Nephron progenitor cell (in vitro differentiated cells): ENCODE data around the gene C17orf100.

Experiments
- DNase-seq: peaks from one replicate; pipeline ENCODE4 v3.0.0; 2021
- H3K27ac Mint-ChIP-seq: 2 replicates; pipeline ENCODE4 v1.8.0; 2021; ENCODE audit warnings: mild to moderate bottlenecking, moderate library complexity, mixed read lengths
- H3K27me3 Mint-ChIP-seq: 2 replicates; pipeline ENCODE4 v1.8.0; 2021; ENCODE audit warnings: mild to moderate bottlenecking, low read depth, mixed read lengths; ENCODE audit not compliant: poor library complexity
- H3K36me3 Mint-ChIP-seq: 2 replicates; pipeline ENCODE4 v1.8.0; 2021; ENCODE audit warnings: low read depth, mixed read lengths
- H3K4me1 Mint-ChIP-seq: 2 replicates; pipeline ENCODE4 v1.8.0; 2021; ENCODE audit warnings: mixed read lengths
- H3K4me3 Mint-ChIP-seq: 2 replicates; pipeline ENCODE4 v1.8.0; 2021; ENCODE audit warnings: mild to moderate bottlenecking, moderate library complexity, mixed read lengths
- H3K9me3 Mint-ChIP-seq: 2 replicates; pipeline ENCODE4 v1.8.0; 2021; ENCODE audit warnings: mild to moderate bottlenecking, moderate library complexity, mixed read lengths
- TF ChIP-seq, protein P1 (sequence below): fragments of 200-600 bp; sonication (generic); IDR thresholded peaks from 2 replicates; pipeline ENCODE4 v1.5.0; 2021; ENCODE audit warnings: antibody characterized with exemption

The C17orf100 gene

DNA sequence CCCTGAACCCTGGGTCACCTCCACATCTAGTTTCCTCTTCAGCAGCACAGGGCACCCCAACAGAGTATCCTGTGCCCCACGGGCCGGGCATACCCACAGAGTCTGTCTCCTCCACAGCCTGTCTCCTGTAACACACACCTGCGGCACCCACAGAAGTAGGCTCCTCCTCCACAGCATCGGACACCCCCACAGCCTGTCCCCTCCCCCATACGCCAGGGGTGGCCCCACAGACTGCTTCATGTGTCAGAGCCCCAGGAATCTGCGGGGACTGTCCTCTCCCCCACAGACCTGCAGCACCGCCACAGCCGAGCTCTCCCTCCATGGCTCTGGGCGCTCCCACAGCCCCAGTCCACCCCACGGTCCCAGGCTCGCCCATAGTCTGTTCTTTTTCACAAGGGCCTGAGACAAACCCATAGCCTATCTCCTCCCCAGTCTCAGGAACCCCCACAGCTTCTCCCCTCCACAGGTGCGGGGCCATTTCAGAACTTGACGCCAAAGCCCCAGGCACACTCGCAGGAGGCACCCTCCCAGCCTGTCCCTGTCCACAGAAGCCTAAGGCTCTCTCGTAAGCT, 12.5 kb upstream of the C17orf100 start:
- H3K9me3 Mint-ChIP-seq: no peaks in the 10 kb centered on the region
- no peaks in the 10 kb centered on the region for H3K27me3 Mint-ChIP-seq
- DNase-seq: no peak
- TF ChIP-seq, protein P1, sequence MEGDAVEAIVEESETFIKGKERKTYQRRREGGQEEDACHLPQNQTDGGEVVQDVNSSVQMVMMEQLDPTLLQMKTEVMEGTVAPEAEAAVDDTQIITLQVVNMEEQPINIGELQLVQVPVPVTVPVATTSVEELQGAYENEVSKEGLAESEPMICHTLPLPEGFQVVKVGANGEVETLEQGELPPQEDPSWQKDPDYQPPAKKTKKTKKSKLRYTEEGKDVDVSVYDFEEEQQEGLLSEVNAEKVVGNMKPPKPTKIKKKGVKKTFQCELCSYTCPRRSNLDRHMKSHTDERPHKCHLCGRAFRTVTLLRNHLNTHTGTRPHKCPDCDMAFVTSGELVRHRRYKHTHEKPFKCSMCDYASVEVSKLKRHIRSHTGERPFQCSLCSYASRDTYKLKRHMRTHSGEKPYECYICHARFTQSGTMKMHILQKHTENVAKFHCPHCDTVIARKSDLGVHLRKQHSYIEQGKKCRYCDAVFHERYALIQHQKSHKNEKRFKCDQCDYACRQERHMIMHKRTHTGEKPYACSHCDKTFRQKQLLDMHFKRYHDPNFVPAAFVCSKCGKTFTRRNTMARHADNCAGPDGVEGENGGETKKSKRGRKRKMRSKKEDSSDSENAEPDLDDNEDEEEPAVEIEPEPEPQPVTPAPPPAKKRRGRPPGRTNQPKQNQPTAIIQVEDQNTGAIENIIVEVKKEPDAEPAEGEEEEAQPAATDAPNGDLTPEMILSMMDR: no peak
- H3K36me3 Mint-ChIP-seq: peaks cover 21% of the 10 kb centered on the region
- no peak overlapping the region for H3K27ac Mint-ChIP-seq
- peaks cover 50% of the 10 kb centered on the region for H3K4me1 Mint-ChIP-seq
- peak overlapping the region; percentile 92 for H3K4me3 Mint-ChIP-seq

DNA sequence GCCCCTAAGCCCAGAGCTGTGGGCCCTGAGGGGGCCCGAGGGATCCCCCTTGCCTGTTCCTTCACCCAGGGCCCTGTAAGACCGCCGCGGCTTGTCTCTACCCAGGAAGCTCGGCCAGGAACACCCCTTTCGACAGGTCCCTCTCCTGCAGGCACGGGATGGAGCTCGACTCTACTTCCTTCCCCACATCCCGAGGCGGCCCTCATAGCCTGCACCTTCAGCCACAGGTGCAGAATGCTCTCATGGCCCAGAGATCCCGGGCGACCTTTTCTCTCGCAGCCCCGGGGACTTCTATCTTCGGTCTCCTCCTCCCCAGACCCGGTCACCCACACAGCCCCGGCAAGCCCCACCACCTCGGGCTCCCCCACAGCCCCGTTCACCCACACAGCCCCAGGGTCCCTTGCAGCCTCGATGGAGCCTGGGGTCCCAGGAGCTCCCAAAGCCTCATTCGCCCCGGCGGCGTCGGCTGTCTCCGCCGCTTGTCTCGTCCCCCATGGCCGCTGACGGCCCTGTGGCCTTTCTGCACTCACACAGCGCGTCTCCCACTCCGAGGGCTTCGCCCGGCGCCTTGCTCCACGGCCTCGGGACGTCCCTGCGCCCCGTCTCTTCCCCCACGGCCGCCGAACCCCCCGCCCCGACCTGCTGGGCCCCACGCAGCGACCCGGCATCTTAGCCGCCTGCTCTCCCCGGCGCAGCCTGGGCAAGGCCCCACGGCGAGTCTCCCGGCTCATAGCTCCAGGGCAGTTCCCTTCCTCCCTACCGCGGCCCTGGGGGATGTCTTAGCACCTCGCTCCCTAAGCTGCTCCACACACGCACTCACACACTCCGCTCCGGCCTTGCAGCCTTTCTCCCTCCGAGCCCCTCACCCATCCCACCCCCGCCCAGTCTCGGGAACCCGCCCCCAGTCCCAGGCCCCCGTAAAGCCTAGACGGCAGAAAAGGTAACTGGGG, 11.7 kb upstream of the C17orf100 start:
- peaks cover 21% of the 10 kb centered on the region for H3K36me3 Mint-ChIP-seq
- TF ChIP-seq, protein P1: no peak
- H3K27ac Mint-ChIP-seq: peak overlapping the region; percentile 100
- H3K9me3 Mint-ChIP-seq: no peaks in the 10 kb centered on the region
- H3K27me3 Mint-ChIP-seq: no peaks in the 10 kb centered on the region
- DNase-seq: peak; percentile 63
- peak overlapping the region; percentile 92 for H3K4me3 Mint-ChIP-seq
- peaks cover 50% of the 10 kb centered on the region for H3K4me1 Mint-ChIP-seq

DNA sequence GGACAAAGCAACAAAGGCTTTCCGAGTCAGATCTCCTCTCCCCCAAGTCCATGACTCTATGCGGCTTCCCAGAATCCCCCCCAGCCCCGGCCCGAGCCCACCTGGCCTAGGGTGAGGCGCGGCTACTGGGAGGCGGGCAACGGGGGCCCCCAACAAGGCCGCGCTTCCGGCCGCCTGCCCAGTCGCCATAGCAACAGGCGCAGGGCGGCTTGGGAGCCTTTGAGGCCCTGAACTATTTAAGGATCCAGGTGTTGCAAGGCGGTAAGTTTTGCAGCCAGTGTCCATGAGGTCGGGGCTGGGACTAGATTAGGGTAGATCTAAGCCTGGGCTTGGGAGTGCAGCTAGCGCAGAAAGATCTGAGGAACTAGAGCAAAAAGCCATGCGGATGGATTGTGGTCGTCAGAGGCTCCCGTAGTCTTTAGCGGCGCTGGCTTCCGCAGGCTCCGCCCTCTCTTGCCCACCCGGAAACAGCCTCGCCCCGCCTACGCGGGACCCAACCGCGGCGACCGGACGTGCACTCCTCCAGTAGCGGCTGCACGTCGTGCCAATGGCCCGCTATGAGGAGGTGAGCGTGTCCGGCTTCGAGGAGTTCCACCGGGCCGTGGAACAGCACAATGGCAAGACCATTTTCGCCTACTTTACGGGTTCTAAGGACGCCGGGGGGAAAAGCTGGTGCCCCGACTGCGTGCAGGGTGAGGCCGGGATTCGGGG, 10.9 kb upstream of the C17orf100 start, which contains the start of the genes KIAA0753 and TXNDC17:
TSS of gene KIAA0753 (minus strand) at position 176 of the 711 bp plus-strand sequence. CDS start 5,608 bp downstream, outside the sequence.
TSS of gene TXNDC17 (plus strand) at position 525 of the 711 bp plus-strand sequence. CDS start at position 548, 23 bp downstream.
- Mint-ChIP-seq H3K36me3 (peaks cover 17% of the 10 kb centered on the region), H3K27me3 (no peaks in the 10 kb centered on the region), H3K27ac (peak within 1 kb of the TSS; percentile 100), H3K4me3 (peak within 1 kb of the TSS; percentile 92), H3K9me3 (no peaks in the 10 kb centered on the region), H3K4me1 (peaks cover 50% of the 10 kb centered on the region)
- peak; percentile 93 for DNase-seq
- TF ChIP-seq, protein P1: no peak

DNA sequence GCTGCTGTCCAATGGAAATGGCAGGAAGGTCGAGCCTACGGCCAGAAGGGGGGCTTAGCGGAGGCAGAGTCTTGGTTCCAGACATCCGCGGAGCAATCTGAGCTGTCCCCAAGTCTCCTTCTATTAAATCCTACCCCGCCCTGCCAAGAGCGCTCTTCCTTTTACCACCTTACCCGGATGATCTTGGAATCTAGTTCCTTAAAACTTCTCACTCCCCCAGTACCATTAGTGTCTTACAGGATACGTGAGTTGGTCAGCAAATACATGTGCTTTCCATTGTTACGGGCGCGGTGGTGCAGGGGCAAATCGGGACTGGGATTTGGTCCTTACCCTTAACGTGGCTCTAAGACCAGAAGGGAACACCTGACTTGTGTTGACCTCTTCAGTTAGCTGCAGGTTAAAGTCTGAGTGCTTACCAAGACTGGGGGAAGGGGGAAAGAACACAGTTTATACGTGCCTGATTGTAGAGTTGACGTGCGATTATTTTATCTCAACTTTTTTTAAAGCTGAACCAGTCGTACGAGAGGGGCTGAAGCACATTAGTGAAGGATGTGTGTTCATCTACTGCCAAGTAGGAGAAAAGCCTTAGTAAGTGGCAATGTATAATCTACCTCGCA, 10.2 kb upstream of the C17orf100 start:
- Mint-ChIP-seq H3K27me3 (no peaks in the 10 kb centered on the region), H3K4me1 (peaks cover 49% of the 10 kb centered on the region), H3K9me3 (no peaks in the 10 kb centered on the region), H3K27ac (peak overlapping the region; percentile 100), H3K36me3 (peaks cover 14% of the 10 kb centered on the region), H3K4me3 (peak overlapping the region; percentile 92)
- DNase-seq: no peak
- TF ChIP-seq, protein P1: no peak

DNA sequence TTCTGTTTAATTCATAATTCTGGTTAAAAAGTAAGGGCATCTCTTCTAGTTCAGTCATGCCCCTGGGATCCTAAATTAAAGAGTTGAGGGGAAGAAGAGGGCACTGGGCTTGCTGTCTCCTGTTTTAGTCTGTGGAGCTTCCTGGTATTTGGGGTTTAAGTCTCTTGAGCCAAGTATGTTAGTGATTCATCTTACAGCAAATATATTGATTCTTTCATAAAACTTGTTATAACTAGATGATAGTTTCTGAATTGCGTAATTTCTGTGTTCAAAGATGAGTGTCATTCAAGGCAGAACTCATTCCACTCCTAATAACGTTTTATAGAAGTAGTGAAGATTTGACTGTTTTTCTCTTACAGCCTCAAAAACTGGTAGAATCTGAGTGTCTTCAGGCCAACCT, 9.0 kb upstream of the C17orf100 start:
- TF ChIP-seq, protein P1: no peak
- H3K27ac Mint-ChIP-seq: no peak overlapping the region
- H3K4me1 Mint-ChIP-seq: peaks cover 37% of the 10 kb centered on the region
- H3K4me3 Mint-ChIP-seq: peak overlapping the region; percentile 92
- no peaks in the 10 kb centered on the region for H3K9me3 Mint-ChIP-seq
- H3K36me3 Mint-ChIP-seq: peaks cover 20% of the 10 kb centered on the region
- no peaks in the 10 kb centered on the region for H3K27me3 Mint-ChIP-seq
- DNase-seq: no peak
